Measurements from ENCODE around the gene SHC2. TPM values are rescaled to one million over a fixed set of nuclear protein-coding genes. Genes with fewer than 3 reads are reported as not detected.
"Not testable (repeated sequence)": the region's sequence is repeated elsewhere in the genome, so short reads cannot be mapped to it uniquely, and the experiment has no call there.

Gene SHC2
- total and polyA plus RNA-seq, 12 donors, result 1.2 to 196 (median 41.1) TPM

GRCh38 chr19:453606-454005, 7.2 kb downstream of the SHC2 start:
- intact Hi-C loops (cut with DNase I), result no loop called here
- H3K36me3 ChIP-seq (replicated peaks in 1 of 2), result no peaks in the 10 kb centered on the region
- 91 to 92% (median 91%) methylated on average over 19 to 22 of the region's 22 CpGs for WGBS, 4 donors
- no peaks in the 10 kb centered on the region for H3K27me3 ChIP-seq
- H3K4me1 ChIP-seq (replicated peaks in 1 of 2), result no peaks in the 10 kb centered on the region
- H3K4me3 ChIP-seq, result no peak overlapping the region
- no peak for DNase-seq
- no peaks in the 10 kb centered on the region for H3K9me3 ChIP-seq (replicated peaks in 1 of 3)
- TF ChIP-seq CTCF (IDR thresholded peaks at IDR 0.05), result no peak
- TF ChIP-seq POLR2A (IDR thresholded peaks at IDR 0.05), result no peak
- H3K27ac ChIP-seq, result no peak overlapping the region

- 90 to 94% (median 91%) methylated on average over 13 to 16 of the region's 16 CpGs for WGBS, 4 donors
- intact Hi-C loops (cut with DNase I), result no loop called here
Observed at GRCh38 chr19:452829-453228, 8.0 kb downstream of the SHC2 start.

GRCh38 chr19:450912-451481, 9.8 kb downstream of the SHC2 start:
- H3K27ac ChIP-seq; H3K36me3 ChIP-seq (replicated peaks in 1 of 2); H3K27me3 ChIP-seq; DNase-seq; intact Hi-C loops (cut with DNase I); H3K9me3 ChIP-seq (replicated peaks in 1 of 3); H3K4me1 ChIP-seq (replicated peaks in 1 of 2); H3K4me3 ChIP-seq: not testable (repeated sequence)
- WGBS, 4 donors, result 87 to 97% (median 93%) methylated on average over 21 to 33 of the region's 33 CpGs

More at GRCh38 chr19:452829-453228, 8.0 kb downstream of the SHC2 start:
- no peaks in the 10 kb centered on the region for H3K36me3 ChIP-seq (replicated peaks in 1 of 2)
- H3K27me3 ChIP-seq, result no peaks in the 10 kb centered on the region
- DNase-seq, result no peak
- no peaks in the 10 kb centered on the region for H3K9me3 ChIP-seq (replicated peaks in 1 of 3)
- TF ChIP-seq CTCF (IDR thresholded peaks at IDR 0.05), result no peak
- TF ChIP-seq POLR2A (IDR thresholded peaks at IDR 0.05), result no peak
- H3K27ac ChIP-seq, result no peak overlapping the region
- H3K4me3 ChIP-seq, result no peak overlapping the region
- peaks cover 0 to 5% of the 10 kb centered on the region in 2 donors for H3K4me1 ChIP-seq (replicated peaks in 1 of 2)

- no peak for DNase-seq
- no peak for TF ChIP-seq CTCF (IDR thresholded peaks at IDR 0.05)
- WGBS, 4 donors, result 93 to 96% (median 95%) methylated on average over 13 to 20 of the region's 20 CpGs
- Histone ChIP-seq H3K36me3 (replicated peaks in 1 of 2) (no peaks in the 10 kb centered on the region), H3K4me1 (replicated peaks in 1 of 2) (peaks cover 0 to 5% of the 10 kb centered on the region in 2 donors), H3K9me3 (replicated peaks in 1 of 3) (no peaks in the 10 kb centered on the region), H3K4me3 (no peak overlapping the region), H3K27me3 (no peaks in the 10 kb centered on the region), H3K27ac (no peak overlapping the region)
- intact Hi-C loops (cut with DNase I), result no loop called here
Observed at GRCh38 chr19:449916-450315, 10.9 kb downstream of the SHC2 start.

Measured in adrenal gland (tissue), 12 donors.